IPS-NIHi11 (cell line): ENCODE results near the gene CCDC59.
"Not testable (repeated sequence)": the region's sequence is repeated elsewhere in the genome, so short reads cannot be mapped to it uniquely, and the experiment has no call there.

Source experiments
- DNase-seq: peaks from one replicate; pipeline ENCODE4 v3.0.0; 2012; ENCODE audit warnings: mixed read lengths, low spot score

CCDC59 gene

GRCh38 chr12:82358200-82359114, at the start of gene CCDC59, which contains the start of gene METTL25:
CCDC59 (minus strand) TSS chr12:82358387; CDS start chr12:82358376, 11 bp downstream.
METTL25 (plus strand) TSS chr12:82358529; CDS start chr12:82358566, 37 bp downstream.
- DNase-seq, result peak; percentile 88

GRCh38 chr12:82407481-82407880, 49.3 kb upstream of the CCDC59 start:
- no peak for DNase-seq

GRCh38 chr12:82406651-82407050, 48.5 kb upstream of the CCDC59 start:
- no peak for DNase-seq

- DNase-seq, result no peak
Measured at GRCh38 chr12:82400819-82401218, 42.6 kb upstream of the CCDC59 start.

- no peak for DNase-seq
Measured at GRCh38 chr12:82398879-82399278, 40.7 kb upstream of the CCDC59 start.

GRCh38 chr12:82383930-82384552, 25.9 kb upstream of the CCDC59 start:
- DNase-seq, result no peak

GRCh38 chr12:82378997-82379396, 20.8 kb upstream of the CCDC59 start:
- DNase-seq, result no peak

- DNase-seq, result no peak
Measured at GRCh38 chr12:82375201-82375600, 17.0 kb upstream of the CCDC59 start.

- peak; percentile 7 for DNase-seq
Measured at GRCh38 chr12:82366197-82366596, 8.0 kb upstream of the CCDC59 start.

- DNase-seq, result no peak
Measured at GRCh38 chr12:82363990-82364389, 5.8 kb upstream of the CCDC59 start.

GRCh38 chr12:82361461-82361915, 3.3 kb upstream of the CCDC59 start:
- no peak for DNase-seq

- not testable (repeated sequence) for DNase-seq
Measured at GRCh38 chr12:82360834-82361233, 2.6 kb upstream of the CCDC59 start.

- peak; percentile 43 for DNase-seq
Measured at GRCh38 chr12:82359115-82359478, 910 bp upstream of the CCDC59 start.

- DNase-seq, result no peak
Measured at GRCh38 chr12:82357845-82358199, 365 bp downstream of the CCDC59 start.

GRCh38 chr12:82357340-82357739, 847 bp downstream of the CCDC59 start:
- no peak for DNase-seq

GRCh38 chr12:82351390-82351789, 6.8 kb downstream of the CCDC59 start:
- DNase-seq, result no peak

GRCh38 chr12:82350161-82350560, 8.0 kb downstream of the CCDC59 start:
- DNase-seq, result no peak

GRCh38 chr12:82329508-82329907, 28.7 kb downstream of the CCDC59 start:
- peak; percentile 4 for DNase-seq

GRCh38 chr12:82327861-82328260, 30.3 kb downstream of the CCDC59 start:
- no peak for DNase-seq

GRCh38 chr12:82326905-82327503, 31.2 kb downstream of the CCDC59 start:
- peak; percentile 6 for DNase-seq

GRCh38 chr12:82325540-82326336, 32.4 kb downstream of the CCDC59 start:
- no peak for DNase-seq

GRCh38 chr12:82319276-82319675, 38.9 kb downstream of the CCDC59 start:
- DNase-seq, result no peak
